Fibroblast of the aortic adventitia (primary cell): ENCODE results near the gene MAML3. TPM values are rescaled to one million over a fixed set of nuclear protein-coding genes. Genes with fewer than 3 reads are reported as not detected.

Source experiments
- DNase-seq: peaks from one replicate; pipeline ENCODE4 v3.0.0-alpha.2; 2010; ENCODE audit warnings: low read depth
- H3K4me3 ChIP-seq: 2 replicates; pipeline ENCODE4 v1.5.1; 2011; ENCODE audit warnings: low read depth, mild to moderate bottlenecking, control low read depth, low read length, moderate library complexity
- CTCF ChIP-seq: IDR thresholded peaks from 2 replicates; pipeline ENCODE4 v1.5.1; 2011; ENCODE audit warnings: mild to moderate bottlenecking, low read length, control low read depth, inconsistent platforms; ENCODE audit not compliant: insufficient read depth
- total RNA-seq: library from RNA; depleted of rRNA; stranded (reverse); fragments of >200 nt; gene quantifications from 2 replicates; pipeline ENCODE4 v1.2.3, GENCODE V29; 2012; ENCODE audit warnings: low replicate concordance

MAML3 gene
- total RNA-seq, 1 donor = 4.6 TPM

GRCh38 chr4:139912445-139912844 lies 241.5 kb downstream of the MAML3 start:
- H3K4me3 ChIP-seq = no peak overlapping the region
- DNase-seq = no peak
- TF ChIP-seq CTCF = no peak

GRCh38 chr4:139910106-139910505 lies 243.9 kb downstream of the MAML3 start:
- no peak for DNase-seq
- H3K4me3 ChIP-seq = no peak overlapping the region
- no peak for TF ChIP-seq CTCF

- TF ChIP-seq CTCF = no peak
Measured at GRCh38 chr4:139908636-139909437, 245.1 kb downstream of the MAML3 start.

GRCh38 chr4:139907001-139907809 lies 246.8 kb downstream of the MAML3 start:
- no peak overlapping the region for H3K4me3 ChIP-seq
- DNase-seq = peak; percentile 55
- no peak for TF ChIP-seq CTCF

More at GRCh38 chr4:139908636-139909437, 245.1 kb downstream of the MAML3 start:
- no peak for DNase-seq
- H3K4me3 ChIP-seq = no peak overlapping the region

- no peak for DNase-seq
- no peak for TF ChIP-seq CTCF
- no peak overlapping the region for H3K4me3 ChIP-seq
Measured at GRCh38 chr4:139905489-139905888, 248.5 kb downstream of the MAML3 start.

GRCh38 chr4:139904406-139904805 lies 249.6 kb downstream of the MAML3 start:
- DNase-seq = no peak
- H3K4me3 ChIP-seq = no peak overlapping the region
- TF ChIP-seq CTCF = no peak
